Gastroesophageal sphincter (tissue), 3 donors: ENCODE measurements around the gene RBP5.

Experiments
- EP300 ChIP-seq: sonication (generic); formaldehyde crosslinking; IDR thresholded peaks from one replicate; pipeline ENCODE4 v1.6.1; 2017; ENCODE audit warnings: antibody characterized with exemption, mild to moderate bottlenecking
- POLR2AphosphoS5 ChIP-seq: sonication (generic); formaldehyde crosslinking; IDR thresholded peaks from one replicate; pipeline ENCODE4 v1.6.1; 2017; ENCODE audit warnings: antibody characterized with exemption
- TF ChIP-seq, protein P1 (sequence below), 4 experiments: fragments of 200-600 bp in 2 of 4; fragments of 450-650 bp in 2 of 4; sonication (generic) in 1 of 4; IDR thresholded peaks; one replicate each; pipeline ENCODE4 v1.5.1; 2017 to 2019; ENCODE audit warnings: antibody characterized with exemption in 4 of 4, mild to moderate bottlenecking in 2 of 4, moderate library complexity in 2 of 4

DNA sequence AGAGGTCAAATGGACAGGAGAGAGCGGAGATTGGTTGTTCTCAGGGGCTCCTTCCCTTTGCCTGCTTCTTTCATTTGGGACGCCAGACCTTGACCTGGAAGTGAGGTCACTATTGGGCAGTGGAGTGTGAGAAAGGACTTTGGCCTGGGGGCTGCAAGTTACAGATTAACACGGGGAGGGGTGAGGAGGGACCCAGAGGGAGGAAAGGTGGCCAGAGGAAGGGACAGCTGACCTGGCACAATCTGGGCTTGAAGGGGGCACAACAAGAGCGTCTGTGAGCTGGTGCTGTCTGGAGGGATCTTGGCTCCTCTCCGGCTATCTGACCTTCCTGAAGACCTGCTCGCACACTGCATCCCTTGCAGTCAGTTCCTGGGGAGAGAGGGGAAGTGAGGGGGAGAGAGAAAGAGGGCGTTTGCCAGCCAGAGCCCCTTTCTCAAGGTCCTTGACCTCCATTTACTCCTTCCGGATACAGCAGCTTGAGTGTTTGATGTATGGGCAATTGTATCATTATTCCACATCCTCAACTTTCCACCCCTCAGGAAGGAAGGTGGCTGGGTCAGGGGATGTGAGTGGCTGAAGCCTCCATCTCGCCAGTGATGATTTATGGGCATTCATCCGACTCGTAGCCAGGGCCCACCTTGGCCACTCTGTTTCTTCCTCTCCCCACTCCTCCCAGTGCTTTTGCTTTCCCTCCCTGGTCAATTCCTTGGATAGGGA, 4.7 kb downstream of the RBP5 start:
- TF ChIP-seq, protein P1, sequence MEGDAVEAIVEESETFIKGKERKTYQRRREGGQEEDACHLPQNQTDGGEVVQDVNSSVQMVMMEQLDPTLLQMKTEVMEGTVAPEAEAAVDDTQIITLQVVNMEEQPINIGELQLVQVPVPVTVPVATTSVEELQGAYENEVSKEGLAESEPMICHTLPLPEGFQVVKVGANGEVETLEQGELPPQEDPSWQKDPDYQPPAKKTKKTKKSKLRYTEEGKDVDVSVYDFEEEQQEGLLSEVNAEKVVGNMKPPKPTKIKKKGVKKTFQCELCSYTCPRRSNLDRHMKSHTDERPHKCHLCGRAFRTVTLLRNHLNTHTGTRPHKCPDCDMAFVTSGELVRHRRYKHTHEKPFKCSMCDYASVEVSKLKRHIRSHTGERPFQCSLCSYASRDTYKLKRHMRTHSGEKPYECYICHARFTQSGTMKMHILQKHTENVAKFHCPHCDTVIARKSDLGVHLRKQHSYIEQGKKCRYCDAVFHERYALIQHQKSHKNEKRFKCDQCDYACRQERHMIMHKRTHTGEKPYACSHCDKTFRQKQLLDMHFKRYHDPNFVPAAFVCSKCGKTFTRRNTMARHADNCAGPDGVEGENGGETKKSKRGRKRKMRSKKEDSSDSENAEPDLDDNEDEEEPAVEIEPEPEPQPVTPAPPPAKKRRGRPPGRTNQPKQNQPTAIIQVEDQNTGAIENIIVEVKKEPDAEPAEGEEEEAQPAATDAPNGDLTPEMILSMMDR (IDR thresholded peaks at IDR 0.05): no peak
- TF ChIP-seq POLR2AphosphoS5 (no peak), EP300 (no peak)
